DND-41 (cell line): Measurements from ENCODE around the gene PKHD1.

ENCODE experiments used
- ATAC-seq: fragments of 200-7000 bp; cut with Tn5 transposase; 3 replicates; pipeline ENCODE4 v1.9.1; 2021; ENCODE audit warnings: low read depth; ENCODE audit not compliant: insufficient read depth
- DNase-seq: peaks from one replicate; pipeline ENCODE4 v3.0.0-alpha.2; 2020
- H2AFZ ChIP-seq: 2 replicates; pipeline ENCODE4 v1.6.0; 2012; ENCODE audit warnings: low read depth, low read length
- H3K27ac ChIP-seq: 2 replicates; pipeline ENCODE4 v1.5.1; 2012; ENCODE audit warnings: low read length, inconsistent platforms
- H3K27me3 ChIP-seq: fragments of 200-600 bp; sonication (generic); 2 replicates; pipeline ENCODE4 v1.6.0; 2012; ENCODE audit warnings: low read length, mild to moderate bottlenecking, inconsistent platforms; ENCODE audit not compliant: insufficient read depth, poor library complexity
- H3K36me3 ChIP-seq: 2 replicates; pipeline ENCODE4 v1.5.1; 2012; ENCODE audit warnings: low read length, inconsistent platforms; ENCODE audit not compliant: insufficient read depth
- H3K4me1 ChIP-seq: 2 replicates; pipeline ENCODE4 v1.5.1; 2012; ENCODE audit warnings: mild to moderate bottlenecking, low read length; ENCODE audit not compliant: insufficient read depth
- H3K4me2 ChIP-seq: 2 replicates; pipeline ENCODE4 v1.6.0; 2012; ENCODE audit warnings: mild to moderate bottlenecking, moderate library complexity, low read length, inconsistent platforms; ENCODE audit not compliant: insufficient read depth
- H3K4me3 ChIP-seq, 2 experiments: fragments of 200-600 bp in 1 of 2; shearing (Covaris generic) in 1 of 2; 2 replicates each; pipeline ENCODE4 v1.5.1; 2012 to 2016; ENCODE audit warnings: inconsistent platforms in 2 of 2, low read length in 2 of 2, mild to moderate bottlenecking in 2 of 2, low read depth in 1 of 2, moderate library complexity in 1 of 2
- H3K79me2 ChIP-seq: 2 replicates; pipeline ENCODE4 v1.6.0; 2012; ENCODE audit warnings: low read length, inconsistent platforms; ENCODE audit not compliant: insufficient read depth
- H3K9ac ChIP-seq: 2 replicates; pipeline ENCODE4 v1.6.0; 2012; ENCODE audit warnings: low read depth, mild to moderate bottlenecking, inconsistent platforms, low read length, moderate library complexity
- H3K9me3 ChIP-seq: 2 replicates; pipeline ENCODE4 v1.5.1; 2012; ENCODE audit warnings: low read length, moderate library complexity, mild to moderate bottlenecking, inconsistent platforms; ENCODE audit not compliant: insufficient read depth, severe bottlenecking
- H4K20me1 ChIP-seq: 2 replicates; pipeline ENCODE4 v1.6.0; 2012; ENCODE audit warnings: low read length; ENCODE audit not compliant: insufficient read depth
- CTCF ChIP-seq: IDR thresholded peaks from 2 replicates; pipeline ENCODE4 v1.5.1; 2012; ENCODE audit warnings: borderline replicate concordance, low read length, moderate library complexity, mild to moderate bottlenecking; ENCODE audit not compliant: poor library complexity, severe bottlenecking; ENCODE audit errors: extremely low read depth
- EZH2 ChIP-seq: IDR thresholded peaks from 3 replicates; pipeline ENCODE4 v1.6.1; 2012; ENCODE audit warnings: borderline replicate concordance, low read depth, mild to moderate bottlenecking, moderate library complexity, low read length, inconsistent platforms; ENCODE audit not compliant: severe bottlenecking

The PKHD1 gene

GRCh38 chr6:51574040-51574439 lies 513.4 kb downstream of the PKHD1 start:
- Histone ChIP-seq H2AFZ (no peak overlapping the region), H3K9me3 (no peaks in the 10 kb centered on the region), H3K27me3 (no peaks in the 10 kb centered on the region), H3K4me2 (no peak overlapping the region), H3K79me2 (no peaks in the 10 kb centered on the region), H3K4me3 (no peak overlapping the region), H4K20me1 (no peaks in the 10 kb centered on the region), H3K36me3 (no peaks in the 10 kb centered on the region), H3K27ac (no peak overlapping the region), H3K4me1 (peaks cover 20% of the 10 kb centered on the region), H3K9ac (no peak overlapping the region)
- TF ChIP-seq CTCF: no peak
- TF ChIP-seq EZH2: no peak
- ATAC-seq: no peak
- DNase-seq: no peak

- ATAC-seq (no peak), DNase-seq (no peak)
- H3K9me3 ChIP-seq: no peaks in the 10 kb centered on the region
- H2AFZ ChIP-seq: no peak overlapping the region
- peaks cover 25% of the 10 kb centered on the region for H3K4me1 ChIP-seq
- H3K36me3 ChIP-seq: no peaks in the 10 kb centered on the region
- no peak overlapping the region for H3K27ac ChIP-seq
- H3K4me2 ChIP-seq: no peak overlapping the region
- TF ChIP-seq EZH2: no peak
- TF ChIP-seq CTCF: no peak
- H4K20me1 ChIP-seq: no peaks in the 10 kb centered on the region
- no peaks in the 10 kb centered on the region for H3K27me3 ChIP-seq
- no peaks in the 10 kb centered on the region for H3K79me2 ChIP-seq
- no peak overlapping the region for H3K9ac ChIP-seq
- H3K4me3 ChIP-seq: no peak overlapping the region
These were observed 516.2 kb downstream of the PKHD1 start for GRCh38 chr6:51571168-51571567.

DNA sequence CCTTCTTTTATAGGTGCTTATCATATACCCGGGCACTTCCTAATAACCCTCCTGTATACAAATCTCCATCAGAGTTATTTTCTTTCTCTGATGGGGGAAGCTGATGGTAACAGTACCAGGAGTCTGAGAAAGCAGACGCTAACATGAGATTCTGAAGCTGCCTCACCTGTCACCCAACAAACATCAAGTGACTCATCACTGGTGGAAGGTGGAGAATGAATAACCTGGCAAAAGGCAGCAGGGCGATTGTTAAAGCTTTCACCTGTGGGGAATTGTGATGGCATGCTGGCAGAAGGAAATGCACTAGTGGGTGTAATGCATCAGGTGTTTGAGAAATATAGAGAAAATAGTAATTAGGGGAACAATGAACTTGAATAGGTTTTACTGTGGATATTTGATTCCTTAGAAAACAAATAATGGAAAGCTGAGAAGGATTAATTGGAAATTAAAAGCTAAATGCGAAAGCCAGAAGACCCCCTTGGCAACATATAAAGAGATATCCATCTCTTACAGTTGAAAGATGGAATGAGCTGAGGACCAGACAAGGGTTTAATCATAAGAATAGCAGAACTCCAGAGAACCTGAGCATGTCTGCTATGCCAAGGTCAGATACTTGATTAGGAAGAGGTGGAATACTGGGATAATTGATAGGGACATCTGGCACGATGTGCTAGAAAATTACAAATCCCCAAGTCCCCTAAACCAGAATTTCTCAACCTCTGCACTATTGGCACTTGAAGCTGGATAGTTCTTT lies 517.1 kb downstream of the PKHD1 start:
- H3K4me3 ChIP-seq: no peak overlapping the region
- no peaks in the 10 kb centered on the region for H3K9me3 ChIP-seq
- TF ChIP-seq CTCF: no peak
- TF ChIP-seq EZH2: no peak
- peak overlapping the region; percentile 14 for H3K9ac ChIP-seq
- no peak overlapping the region for H3K4me2 ChIP-seq
- H3K79me2 ChIP-seq: no peaks in the 10 kb centered on the region
- no peak for DNase-seq
- peaks cover 26% of the 10 kb centered on the region for H3K4me1 ChIP-seq
- H3K36me3 ChIP-seq: no peaks in the 10 kb centered on the region
- H2AFZ ChIP-seq: peak overlapping the region; percentile 79
- H3K27me3 ChIP-seq: no peaks in the 10 kb centered on the region
- no peaks in the 10 kb centered on the region for H4K20me1 ChIP-seq
- ATAC-seq: no peak
- H3K27ac ChIP-seq: peak overlapping the region; percentile 48
